ENCODE data around the gene ITK. TPM values are rescaled to one million over a fixed set of nuclear protein-coding genes. Genes with fewer than 3 reads are reported as not detected.

Gene ITK
- total and polyA plus RNA-seq, 2 donors (not counting 3 experiments of a cell fraction or from before 2014, with no cell fraction given) = not detected

DNA sequence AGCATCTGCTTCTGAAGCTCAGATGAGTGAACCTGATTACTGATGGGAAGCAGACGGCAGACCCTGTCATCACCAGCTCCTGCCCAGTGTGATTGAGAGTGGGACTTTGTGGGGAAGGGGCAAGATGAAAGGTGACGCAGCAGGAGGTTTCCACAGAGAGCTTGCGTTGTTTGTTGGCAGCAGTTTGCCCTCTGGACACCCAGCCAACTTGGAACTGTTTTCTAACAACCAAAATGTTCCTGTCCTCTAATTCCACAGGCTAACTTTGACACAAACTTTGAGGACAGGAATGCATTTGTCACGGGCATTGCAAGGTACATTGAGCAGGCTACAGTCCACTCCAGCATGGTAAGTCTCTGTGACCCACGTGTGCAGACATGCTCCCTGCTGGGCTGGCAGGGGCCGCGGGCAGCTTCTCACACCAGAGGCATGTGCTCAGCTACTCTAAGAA lies 106.1 kb downstream of the ITK start:
- POLR2A ChIA-PET = no interaction called here
- TF ChIP-seq FOS (IDR thresholded peaks at IDR 0.05; ENCODE audit: borderline replicate concordance, insufficient read depth, low read length) (no peak), EZH2 (IDR thresholded peaks at IDR 0.05; ENCODE audit: borderline replicate concordance, low read depth, low read length, severe bottlenecking) (no peak), POLR2AphosphoS5 (IDR thresholded peaks at IDR 0.05; ENCODE audit: insufficient read depth, low read depth, low read length) (no peak), POLR2A (IDR thresholded peaks at IDR 0.05; ENCODE audit: low read depth, low read length) (no peak), JUN (IDR thresholded peaks at IDR 0.05; ENCODE audit: borderline replicate concordance, insufficient read depth, insufficient read length, low read depth) (no peak), MYC (IDR thresholded peaks at IDR 0.05; ENCODE audit: low read depth, low read length) (no peak)
- TF ChIP-seq, protein P1, sequence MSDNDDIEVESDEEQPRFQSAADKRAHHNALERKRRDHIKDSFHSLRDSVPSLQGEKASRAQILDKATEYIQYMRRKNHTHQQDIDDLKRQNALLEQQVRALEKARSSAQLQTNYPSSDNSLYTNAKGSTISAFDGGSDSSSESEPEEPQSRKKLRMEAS (IDR thresholded peaks at IDR 0.05; ENCODE audit: insufficient read depth, insufficient read length) = no peak
- TF ChIP-seq, protein P2, sequence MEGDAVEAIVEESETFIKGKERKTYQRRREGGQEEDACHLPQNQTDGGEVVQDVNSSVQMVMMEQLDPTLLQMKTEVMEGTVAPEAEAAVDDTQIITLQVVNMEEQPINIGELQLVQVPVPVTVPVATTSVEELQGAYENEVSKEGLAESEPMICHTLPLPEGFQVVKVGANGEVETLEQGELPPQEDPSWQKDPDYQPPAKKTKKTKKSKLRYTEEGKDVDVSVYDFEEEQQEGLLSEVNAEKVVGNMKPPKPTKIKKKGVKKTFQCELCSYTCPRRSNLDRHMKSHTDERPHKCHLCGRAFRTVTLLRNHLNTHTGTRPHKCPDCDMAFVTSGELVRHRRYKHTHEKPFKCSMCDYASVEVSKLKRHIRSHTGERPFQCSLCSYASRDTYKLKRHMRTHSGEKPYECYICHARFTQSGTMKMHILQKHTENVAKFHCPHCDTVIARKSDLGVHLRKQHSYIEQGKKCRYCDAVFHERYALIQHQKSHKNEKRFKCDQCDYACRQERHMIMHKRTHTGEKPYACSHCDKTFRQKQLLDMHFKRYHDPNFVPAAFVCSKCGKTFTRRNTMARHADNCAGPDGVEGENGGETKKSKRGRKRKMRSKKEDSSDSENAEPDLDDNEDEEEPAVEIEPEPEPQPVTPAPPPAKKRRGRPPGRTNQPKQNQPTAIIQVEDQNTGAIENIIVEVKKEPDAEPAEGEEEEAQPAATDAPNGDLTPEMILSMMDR (IDR thresholded peaks at IDR 0.05; ENCODE audit: extremely low read depth in 1 of 2, insufficient read depth in 1 of 2, low read depth in 1 of 2, low read length in 2 of 2) = no peak
- no peaks in the 10 kb centered on the region for H3K9me3 ChIP-seq (replicated peaks; ENCODE audit: control insufficient read depth, insufficient read depth, low read length)
- no peaks in the 10 kb centered on the region for H3K4me1 ChIP-seq (ENCODE audit: control insufficient read depth, extremely low read depth, insufficient read depth, low read length)
- dilution Hi-C loops (cut with MboI; ENCODE audit: extremely low pct_ligation_motif_present, low sequenced_read_pairs) (no loop called here), intact Hi-C loops (cut with micrococcal nuclease) (no loop called here)
- H4K20me1 ChIP-seq (replicated peaks; ENCODE audit: control insufficient read depth, extremely low read depth, insufficient read depth, low read length) = no peaks in the 10 kb centered on the region
- BruUV-seq (replicated peaks) = no TSS peak
- H3K79me2 ChIP-seq (ENCODE audit: control insufficient read depth, insufficient read depth, low read length) = no peaks in the 10 kb centered on the region
- H3K9ac ChIP-seq (replicated peaks; ENCODE audit: extremely low read depth, insufficient read depth, low read length) = no peak overlapping the region
- H3K9me1 ChIP-seq (replicated peaks; ENCODE audit: control insufficient read depth, extremely low read depth, insufficient read depth, low read length) = no peaks in the 10 kb centered on the region
- no peaks in the 10 kb centered on the region for H3K27me3 ChIP-seq (ENCODE audit: control insufficient read depth in 2 of 2, insufficient read depth in 2 of 2, low read length in 2 of 2)
- no peaks in the 10 kb centered on the region for H3K36me3 ChIP-seq (ENCODE audit: control insufficient read depth in 2 of 2, extremely low read depth in 1 of 2, insufficient read depth in 2 of 2, low read length in 2 of 2)
- DNase-seq (ENCODE audit: low read depth, low spot score) (no peak), FAIRE-seq (no peak)
- CTCF ChIA-PET = no interaction called here
- no peak overlapping the region for H3K4me3 ChIP-seq (replicated peaks in 1 of 3; ENCODE audit: insufficient read depth in 1 of 3, low read depth in 1 of 3, low read length in 3 of 3)
- H3K27ac ChIP-seq (ENCODE audit: insufficient read depth, low read depth, low read length) = no peak overlapping the region
- no peak overlapping the region for H3K4me2 ChIP-seq (ENCODE audit: insufficient read depth, low read length)
- H2AFZ ChIP-seq (ENCODE audit: low read depth, low read length) = no peak overlapping the region

All from endothelial cell of umbilical vein (primary cell).